Measurements from ENCODE around the gene TMED7. TPM values are rescaled to one million over a fixed set of nuclear protein-coding genes. Genes with fewer than 3 reads are reported as not detected.

The TMED7 gene
- total and polyA plus RNA-seq, 2 of the 4 experiments (the other 2 are of a cell fraction) = 75.6 to 86.7 TPM

DNA sequence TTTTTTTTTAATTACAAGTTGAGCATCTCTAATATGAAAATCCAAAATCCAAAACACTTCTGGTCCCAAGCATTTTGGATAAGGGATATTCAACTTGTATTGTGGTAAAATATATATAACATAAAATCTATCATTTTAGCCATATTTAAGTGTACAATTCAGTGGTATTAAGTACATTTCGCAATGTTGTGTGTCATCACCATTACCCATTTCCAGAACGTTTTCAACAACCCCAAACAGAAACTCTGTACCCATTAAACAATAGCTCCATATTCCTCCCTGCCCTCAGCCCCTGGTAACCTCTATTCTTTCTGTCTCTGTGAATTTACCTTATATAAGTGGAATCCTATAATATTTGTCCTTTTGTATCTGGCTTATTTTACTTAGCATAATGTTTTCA lies 48.5 kb downstream of the TMED7 start:
- no peak overlapping the region for H2AK9ac ChIP-seq (replicated peaks; ENCODE audit: low read depth, low read length, poor library complexity)
- H2BK5ac ChIP-seq (ENCODE audit: low read depth, low read length, poor library complexity, severe bottlenecking) = no peak overlapping the region
- ChIA-PET POLR2A (ENCODE audit: unreplicated experiment) (no interaction called here), CTCF (interaction anchor here (0.7 kb wide), 1 partner anchor 50 kb away, joined by 5 read pairs; no protein-coding TSS in a partner anchor)
- H2AFZ ChIP-seq (replicated peaks; ENCODE audit: low read length, poor library complexity) = no peak overlapping the region
- no peak overlapping the region for H3K14ac ChIP-seq (replicated peaks; ENCODE audit: low read depth, low read length)
- dilution Hi-C loops (cut with HindIII; ENCODE audit: low sequenced_read_pairs, unreplicated experiment) = no loop called here
- H3K36me3 ChIP-seq (ENCODE audit: control insufficient read depth, insufficient read depth, low read length) = 0 out of 2 replicates have a peak, but pooled peaks cover 2% of the 10 kb centered on the region
- no peak overlapping the region for H3K9ac ChIP-seq (ENCODE audit: low read depth, low read length)
- BruUV-seq (replicated peaks) = no TSS peak
- no peak overlapping the region for H3K56ac ChIP-seq (ENCODE audit: extremely low read depth, insufficient read depth, low read length)
- intact Hi-C loops (cut with micrococcal nuclease) = no loop called here
- no peak for DNase-seq
- no peak overlapping the region for H3K18ac ChIP-seq (ENCODE audit: low read depth, low read length)
- no peak overlapping the region for H4K91ac ChIP-seq (ENCODE audit: insufficient read depth, low read depth, low read length)
- peak; percentile 71 for TF ChIP-seq CEBPB (IDR thresholded peaks at IDR 0.05; ENCODE audit: low read depth, low read length)
- TF ChIP-seq NFE2L2 (IDR thresholded peaks at IDR 0.05; ENCODE audit: low read depth, low read length) = no peak
- TF ChIP-seq CHD1 (IDR thresholded peaks at IDR 0.05; ENCODE audit: low read depth, low read length) = no peak
- no peak overlapping the region for H2BK20ac ChIP-seq (ENCODE audit: low read depth, low read length)
- H3K4me2 ChIP-seq (ENCODE audit: low read depth, low read length) = no peak overlapping the region
- no peak overlapping the region for H4K8ac ChIP-seq (ENCODE audit: low read depth in 2 of 2, low read length in 2 of 2)
- no peaks in the 10 kb centered on the region for H3K27me3 ChIP-seq (ENCODE audit: control insufficient read depth, insufficient read depth, low read length)
- no peak overlapping the region for H4K5ac ChIP-seq (ENCODE audit: low read depth, low read length)
- no CpG with 5 or more reads among the region's 2 CpGs for WGBS, 2 experiments (ENCODE audit: extremely low coverage in 2 of 2, insufficient read length in 1 of 2)
- H4K20me1 ChIP-seq (ENCODE audit: insufficient read depth, low read length) = no peaks in the 10 kb centered on the region
- no peak overlapping the region for H3K27ac ChIP-seq (ENCODE audit: insufficient read depth, low read length)
- peaks cover 14 to 37% of the 10 kb centered on the region in 2 experiments; a peak in 3 of 4 replicates for H3K79me1 ChIP-seq (ENCODE audit: low read depth in 1 of 2, low read length in 2 of 2)
- in situ Hi-C loops (cut with MboI; ENCODE audit: low sequenced_read_pairs) = no loop called here
- peaks cover 5% of the 10 kb centered on the region; the same call in 1 of the 2 replicates for H3K9me1 ChIP-seq (ENCODE audit: insufficient read depth, low read length)
- no peak overlapping the region for H2AK5ac ChIP-seq (ENCODE audit: low read depth, low read length)
- no peak overlapping the region for H3K23ac ChIP-seq (ENCODE audit: low read depth, low read length)
- H2BK120ac ChIP-seq (ENCODE audit: low read depth, low read length) = no peak overlapping the region
- no peak overlapping the region for H3K4ac ChIP-seq (ENCODE audit: low read depth, low read length)
- no peak overlapping the region for H3K4me3 ChIP-seq (ENCODE audit: insufficient read depth, low read depth, low read length)
- H3K4me1 ChIP-seq (ENCODE audit: control insufficient read depth, insufficient read depth, low read length) = peaks cover 5% of the 10 kb centered on the region; the same call in 1 of the 2 replicates
- ATAC-seq (ENCODE audit: low read depth) = no peak
- H2BK15ac ChIP-seq (ENCODE audit: low read depth, low read length) = no peak overlapping the region
- peaks cover 3% of the 10 kb centered on the region; the same call in 1 of the 2 replicates for H3K9me3 ChIP-seq (ENCODE audit: control insufficient read depth, insufficient read depth, low read length)
